Measurements from ENCODE around the gene TENT4A. TPM values are rescaled to one million over a fixed set of nuclear protein-coding genes. Genes with fewer than 3 reads are reported as not detected.

TENT4A gene
- total RNA-seq, 1 experiment from 2014 or later = 29.6 TPM

DNA sequence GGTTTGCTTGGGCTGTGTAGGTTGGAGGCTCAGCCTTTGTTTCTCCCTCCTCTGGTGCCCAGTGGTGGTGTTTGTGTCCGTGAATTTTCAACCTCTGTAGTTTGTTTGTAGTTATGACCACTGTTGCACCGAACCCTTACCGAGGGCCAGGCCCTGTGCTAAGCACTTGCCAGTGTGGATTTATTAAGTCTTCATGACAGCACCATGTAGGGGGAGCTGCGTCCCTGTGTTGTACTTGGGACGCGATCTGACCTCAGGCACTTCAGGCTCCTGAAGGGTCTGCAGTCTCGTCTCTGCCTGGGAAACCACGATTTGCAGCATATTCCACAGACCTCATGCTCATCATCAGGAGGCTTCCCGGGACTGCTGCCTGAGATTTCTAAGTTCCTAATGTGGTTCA is 12.8 kb downstream of the TENT4A start:
- POLR2A ChIA-PET = no interaction called here
- CTCF ChIA-PET = no interaction called here
- in situ Hi-C loops (cut with HindIII; ENCODE audit: low pct_unique_long_range_greater_than_20kb, low sequenced_read_pairs) = no loop called here

DNA sequence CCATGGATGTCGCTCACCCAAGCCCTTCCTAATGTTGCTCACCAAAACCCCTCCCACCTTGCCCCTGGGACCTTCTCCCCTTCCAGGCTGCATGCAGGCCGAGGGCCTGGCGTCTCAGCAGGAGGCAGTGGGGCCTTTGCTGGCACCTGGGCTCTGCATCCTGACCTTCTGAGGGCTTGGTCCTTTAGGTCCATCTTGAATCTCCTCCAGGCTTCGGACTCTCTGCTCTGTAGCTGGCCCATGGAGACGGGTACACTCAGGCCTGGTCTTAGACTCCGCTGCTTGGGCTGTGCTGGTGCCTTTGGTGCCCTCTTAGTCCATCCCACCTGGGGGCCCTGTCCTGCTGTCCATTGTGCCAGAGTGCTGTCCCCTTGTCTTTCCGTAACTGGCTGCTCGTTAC is 14.0 kb downstream of the TENT4A start:
- Histone ChIP-seq H3K9me3 (ENCODE audit: control insufficient read depth, insufficient read depth, low read depth, low read length) (no peaks in the 10 kb centered on the region), H3K36me3 (ENCODE audit: control insufficient read depth, insufficient read depth, low read length) (no peaks in the 10 kb centered on the region; the same call in 1 of the 2 replicates), H3K27me3 (ENCODE audit: control insufficient read depth, insufficient read depth, low read length) (no peaks in the 10 kb centered on the region), H3K4me3 (ENCODE audit: low read depth in 2 of 2, low read length in 2 of 2) (no peak overlapping the region), H3K27ac (ENCODE audit: low read length) (no peak overlapping the region), H3K4me1 (ENCODE audit: control insufficient read depth, insufficient read depth, low read length) (peaks cover 52% of the 10 kb centered on the region)
- TF ChIP-seq POLR2AphosphoS5 (IDR thresholded peaks at IDR 0.05; ENCODE audit: low read depth, low read length) = no peak
- TF ChIP-seq TCF7L2 (IDR thresholded peaks at IDR 0.05; ENCODE audit: low read depth, low read length) = no peak
- TF ChIP-seq CTCF (IDR thresholded peaks at IDR 0.05) = no peak
- TF ChIP-seq SIN3A (IDR thresholded peaks at IDR 0.05; ENCODE audit: borderline replicate concordance, insufficient read depth, low read depth, low read length) = no peak
- TF ChIP-seq REST (IDR thresholded peaks at IDR 0.05; ENCODE audit: insufficient read depth in 1 of 2, low read depth in 2 of 2, low read length in 1 of 2) = no peak
- DNase-seq (ENCODE audit: low read depth, low spot score) = no peak
- BruUV-seq (replicated peaks) = no TSS peak
- ChIA-PET POLR2A (no interaction called here), CTCF (no interaction called here)
- ATAC-seq = no peak
- in situ Hi-C loops (cut with HindIII; ENCODE audit: low pct_unique_long_range_greater_than_20kb, low sequenced_read_pairs) = no loop called here
- intact Hi-C loops (cut with micrococcal nuclease; ENCODE audit: unreplicated experiment) = no loop called here

More for the DNA sequence above, 12.8 kb downstream of the TENT4A start:
- Histone ChIP-seq H3K36me3 (ENCODE audit: control insufficient read depth, insufficient read depth, low read length) (no peaks in the 10 kb centered on the region; the same call in 1 of the 2 replicates), H3K27me3 (ENCODE audit: control insufficient read depth, insufficient read depth, low read length) (no peaks in the 10 kb centered on the region), H3K9me3 (ENCODE audit: control insufficient read depth, insufficient read depth, low read depth, low read length) (no peaks in the 10 kb centered on the region), H3K4me1 (ENCODE audit: control insufficient read depth, insufficient read depth, low read length) (peaks cover 52% of the 10 kb centered on the region), H3K27ac (ENCODE audit: low read length) (no peak overlapping the region), H3K4me3 (ENCODE audit: low read depth in 2 of 2, low read length in 2 of 2) (no peak overlapping the region)
- no peak for TF ChIP-seq SIN3A (IDR thresholded peaks at IDR 0.05; ENCODE audit: borderline replicate concordance, insufficient read depth, low read depth, low read length)
- TF ChIP-seq POLR2AphosphoS5 (IDR thresholded peaks at IDR 0.05; ENCODE audit: low read depth, low read length) = no peak
- TF ChIP-seq TCF7L2 (IDR thresholded peaks at IDR 0.05; ENCODE audit: low read depth, low read length) = no peak
- no peak for ATAC-seq
- no TSS peak for BruUV-seq (replicated peaks)
- DNase-seq (ENCODE audit: low read depth, low spot score) = no peak
- intact Hi-C loops (cut with micrococcal nuclease; ENCODE audit: unreplicated experiment) = no loop called here

DNA sequence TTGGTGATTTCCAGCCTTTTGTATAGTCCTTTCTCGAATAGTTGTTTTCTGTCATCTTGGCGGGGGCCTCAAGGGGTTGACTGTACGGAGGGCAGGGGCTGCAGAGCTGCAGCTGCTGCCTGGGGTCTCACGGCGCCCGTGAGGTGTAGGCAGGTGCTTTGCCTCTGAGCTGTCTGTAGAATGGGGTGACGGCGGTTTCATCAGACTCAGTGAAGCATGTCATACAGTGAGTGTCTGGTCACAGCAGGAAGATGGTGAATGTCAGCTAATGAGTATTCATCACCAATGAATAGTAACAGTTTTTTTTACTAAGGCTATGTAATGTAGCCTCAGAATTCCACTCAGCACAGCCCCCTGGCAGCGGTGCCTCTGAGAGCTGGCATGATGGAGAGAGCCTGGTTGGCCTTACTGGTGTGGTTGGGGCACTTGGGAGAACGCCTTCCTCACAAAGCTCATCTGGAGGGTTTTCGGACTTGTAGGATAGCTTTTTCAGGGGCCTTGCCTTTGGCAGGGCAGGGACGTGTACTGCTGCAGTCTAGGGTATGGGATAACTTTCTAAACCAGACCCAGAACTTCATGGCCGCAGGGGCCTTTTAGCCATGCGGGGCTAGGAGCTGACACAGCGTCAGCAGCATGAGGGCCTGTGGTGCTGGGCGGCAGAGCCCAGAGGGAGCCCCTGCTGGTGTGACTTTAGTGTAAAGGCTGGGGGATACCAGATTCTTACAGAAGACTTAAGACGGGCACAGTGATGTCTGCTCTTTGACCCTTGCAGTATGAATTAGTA is 15.0 kb downstream of the TENT4A start:
- no peaks in the 10 kb centered on the region for H3K9me3 ChIP-seq (ENCODE audit: control insufficient read depth, insufficient read depth, low read depth, low read length)
- no TSS peak for BruUV-seq (replicated peaks)
- H3K36me3 ChIP-seq (ENCODE audit: control insufficient read depth, insufficient read depth, low read length) = no peaks in the 10 kb centered on the region; the same call in 1 of the 2 replicates
- in situ Hi-C loops (cut with HindIII; ENCODE audit: low pct_unique_long_range_greater_than_20kb, low sequenced_read_pairs) (no loop called here), intact Hi-C loops (cut with micrococcal nuclease; ENCODE audit: unreplicated experiment) (no loop called here)
- no peak overlapping the region for H3K4me3 ChIP-seq (ENCODE audit: low read depth in 2 of 2, low read length in 2 of 2)
- 0 out of 2 replicates have a peak overlapping the region, but pooled peaks have one; percentile 17 for H3K27ac ChIP-seq (ENCODE audit: low read length)
- no peaks in the 10 kb centered on the region for H3K27me3 ChIP-seq (ENCODE audit: control insufficient read depth, insufficient read depth, low read length)
- ATAC-seq (no peak), DNase-seq (ENCODE audit: low read depth, low spot score) (no peak)
- POLR2A ChIA-PET = no interaction called here
- TF ChIP-seq SIN3A (IDR thresholded peaks at IDR 0.05; ENCODE audit: borderline replicate concordance, insufficient read depth, low read depth, low read length) (no peak), TCF7L2 (IDR thresholded peaks at IDR 0.05; ENCODE audit: low read depth, low read length) (no peak), POLR2AphosphoS5 (IDR thresholded peaks at IDR 0.05; ENCODE audit: low read depth, low read length) (no peak), CTCF (IDR thresholded peaks at IDR 0.05) (no peak), REST (IDR thresholded peaks at IDR 0.05; ENCODE audit: insufficient read depth in 1 of 2, low read depth in 2 of 2, low read length in 1 of 2) (no peak)
- CTCF ChIA-PET = no interaction called here
- H3K4me1 ChIP-seq (ENCODE audit: control insufficient read depth, insufficient read depth, low read length) = peaks cover 52% of the 10 kb centered on the region
